Ishikawa (cell line): ENCODE results near the gene TPRX1.
"Not testable (repeated sequence)": the region's sequence is repeated elsewhere in the genome, so short reads cannot be mapped to it uniquely, and the experiment has no call there.

Source experiments
- CEBPB ChIP-seq: IDR thresholded peaks from 2 replicates; pipeline ENCODE4 v1.6.1; 2012
- CREB1 ChIP-seq: IDR thresholded peaks from 2 replicates; pipeline ENCODE4 v1.6.1; 2012; ENCODE audit warnings: low read depth
- EGR1 ChIP-seq: IDR thresholded peaks from 2 replicates; pipeline ENCODE4 v1.6.1; 2012
- EP300 ChIP-seq: IDR thresholded peaks from 2 replicates; pipeline ENCODE4 v1.6.1; 2012; ENCODE audit warnings: borderline replicate concordance
- FOXM1 ChIP-seq: IDR thresholded peaks from 2 replicates; pipeline ENCODE4 v1.6.1; 2012; ENCODE audit warnings: low read depth, borderline replicate concordance
- MAX ChIP-seq: IDR thresholded peaks from 2 replicates; pipeline ENCODE4 v1.6.1; 2012
- NFIC ChIP-seq: IDR thresholded peaks from 2 replicates; pipeline ENCODE4 v1.6.1; 2012
- RAD21 ChIP-seq: IDR thresholded peaks from 2 replicates; pipeline ENCODE4 v1.6.1; 2012; ENCODE audit warnings: low read depth
- REST ChIP-seq: IDR thresholded peaks from 2 replicates; pipeline ENCODE4 v1.6.1; 2012; ENCODE audit warnings: low read depth, mild to moderate bottlenecking
- TAF1 ChIP-seq: IDR thresholded peaks from 2 replicates; pipeline ENCODE4 v1.6.1; 2012; ENCODE audit warnings: low read depth, mild to moderate bottlenecking
- TCF12 ChIP-seq: IDR thresholded peaks from 2 replicates; pipeline ENCODE4 v1.6.1; 2012; ENCODE audit warnings: low read depth
- TEAD4 ChIP-seq: IDR thresholded peaks from 2 replicates; pipeline ENCODE4 v1.6.1; 2012
- USF1 ChIP-seq: IDR thresholded peaks from 2 replicates; pipeline ENCODE4 v1.6.1; 2012
- YY1 ChIP-seq: IDR thresholded peaks from 2 replicates; pipeline ENCODE4 v1.6.1; 2012; ENCODE audit warnings: low read depth
- ZBTB7A ChIP-seq: IDR thresholded peaks from 2 replicates; pipeline ENCODE4 v1.6.1; 2012; ENCODE audit warnings: low read depth

TPRX1 gene

GRCh38 chr19:47804451-47804850 is at the start of gene TPRX1:
Gene TPRX1, minus strand, starts transcription at chr19:47804551. Its CDS starts 12 bp downstream, at chr19:47804539.
- not testable (repeated sequence) for TF ChIP-seq NFIC, ZBTB7A, EGR1

- TF ChIP-seq EP300, result no peak
- TF ChIP-seq CREB1, result no peak
- TF ChIP-seq TCF12, result no peak
Observed at GRCh38 chr19:47853003-47853402, 48.7 kb upstream of the TPRX1 start.

GRCh38 chr19:47848823-47849473 is 44.6 kb upstream of the TPRX1 start:
- TF ChIP-seq TAF1 (no peak), NFIC (no peak), YY1 (no peak), USF1 (no peak), REST (no peak), MAX (no peak), ZBTB7A (no peak), EGR1 (no peak), CEBPB (no peak), CREB1 (no peak), TCF12 (no peak), FOXM1 (no peak), EP300 (no peak), RAD21 (no peak), TEAD4 (no peak)

- no peak for TF ChIP-seq CEBPB
Observed at GRCh38 chr19:47848425-47848822, 44.1 kb upstream of the TPRX1 start.

- TF ChIP-seq TEAD4, result no peak
- TF ChIP-seq MAX, result no peak
Observed at GRCh38 chr19:47842941-47843340, 38.6 kb upstream of the TPRX1 start.

- no peak for TF ChIP-seq EGR1
- no peak for TF ChIP-seq MAX
- TF ChIP-seq FOXM1, result no peak
- TF ChIP-seq REST, result no peak
- no peak for TF ChIP-seq TCF12
- no peak for TF ChIP-seq CREB1
- no peak for TF ChIP-seq NFIC
- TF ChIP-seq ZBTB7A, result no peak
- no peak for TF ChIP-seq YY1
Observed at GRCh38 chr19:47839913-47840312, 35.6 kb upstream of the TPRX1 start.

- no peak for TF ChIP-seq FOXM1
- no peak for TF ChIP-seq TEAD4
- no peak for TF ChIP-seq MAX
- no peak for TF ChIP-seq TCF12
- no peak for TF ChIP-seq EGR1
Observed at GRCh38 chr19:47839411-47839810, 35.1 kb upstream of the TPRX1 start.
